ENCODE measurements around the gene SYCE3.

The SYCE3 gene

GRCh38 chr22:50579752-50580151 is 17.0 kb upstream of the SYCE3 start:
- no peak overlapping the region for H3K4me3 ChIP-seq (ENCODE audit: low read length)
- DNase-seq (ENCODE audit: low read depth) = no peak
- no peak for TF ChIP-seq CTCF (IDR thresholded peaks at IDR 0.05; ENCODE audit: insufficient read depth, low read depth, low read length, missing control alignments)

GRCh38 chr22:50578776-50579310 is 16.1 kb upstream of the SYCE3 start:
- no peak overlapping the region for H3K4me3 ChIP-seq (ENCODE audit: low read length)
- no peak for DNase-seq (ENCODE audit: low read depth)
- no peak for TF ChIP-seq CTCF (IDR thresholded peaks at IDR 0.05; ENCODE audit: insufficient read depth, low read depth, low read length, missing control alignments)

- H3K4me3 ChIP-seq (ENCODE audit: low read length) = no peak within 1 kb of the TSS
- TF ChIP-seq CTCF (IDR thresholded peaks at IDR 0.05; ENCODE audit: insufficient read depth, low read depth, low read length, missing control alignments) = no peak
- DNase-seq (ENCODE audit: low read depth) = no peak
These were observed 15.5 kb upstream of the SYCE3 start, which contains the start of gene CPT1B for GRCh38 chr22:50577987-50578775. TSS of gene CPT1B (minus strand) at chr22:50578427. CDS start at chr22:50577915, 512 bp downstream.

- no peak for DNase-seq (ENCODE audit: low read depth)
- TF ChIP-seq CTCF (IDR thresholded peaks at IDR 0.05; ENCODE audit: insufficient read depth, low read depth, low read length, missing control alignments) = no peak
- H3K4me3 ChIP-seq (ENCODE audit: low read length) = no peak overlapping the region
These were observed 14.9 kb upstream of the SYCE3 start for GRCh38 chr22:50577697-50577986.

GRCh38 chr22:50576806-50577696 is 14.3 kb upstream of the SYCE3 start:
- H3K4me3 ChIP-seq (ENCODE audit: low read length) = no peak overlapping the region
- TF ChIP-seq CTCF (IDR thresholded peaks at IDR 0.05; ENCODE audit: insufficient read depth, low read depth, low read length, missing control alignments) = no peak
- no peak for DNase-seq (ENCODE audit: low read depth)

GRCh38 chr22:50576070-50576469 is 13.4 kb upstream of the SYCE3 start:
- TF ChIP-seq CTCF (IDR thresholded peaks at IDR 0.05; ENCODE audit: insufficient read depth, low read depth, low read length, missing control alignments) = peak; percentile 28
- no peak overlapping the region for H3K4me3 ChIP-seq (ENCODE audit: low read length)
- peak; percentile 67 for DNase-seq (ENCODE audit: low read depth)

All from epithelial cell of esophagus (primary cell).